ENCODE data around the gene MEGF11.
"Not testable (repeated sequence)": the region's sequence is repeated elsewhere in the genome, so short reads cannot be mapped to it uniquely, and the experiment has no call there.

Gene MEGF11

DNA sequence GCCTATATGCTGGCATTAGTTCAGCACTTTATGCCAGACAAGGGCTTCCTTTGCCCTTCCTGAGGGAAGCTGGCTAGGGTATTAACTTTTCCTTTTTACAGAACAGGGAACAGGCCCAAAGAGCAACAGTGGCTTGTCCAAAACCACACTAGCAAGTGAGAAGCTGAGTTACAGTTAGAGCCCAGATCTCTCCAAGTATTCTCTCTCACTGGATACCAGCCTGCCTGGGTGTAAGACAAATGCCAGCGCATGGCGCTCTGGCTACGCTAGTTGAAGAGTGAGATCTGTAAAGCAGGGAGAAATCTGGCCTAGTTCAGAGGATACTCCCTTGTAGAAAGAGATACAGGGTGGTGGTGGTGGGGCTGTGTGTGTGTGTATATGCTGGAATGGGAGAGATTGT is 345.9 kb downstream of the MEGF11 start:
- no peak for DNase-seq

DNA sequence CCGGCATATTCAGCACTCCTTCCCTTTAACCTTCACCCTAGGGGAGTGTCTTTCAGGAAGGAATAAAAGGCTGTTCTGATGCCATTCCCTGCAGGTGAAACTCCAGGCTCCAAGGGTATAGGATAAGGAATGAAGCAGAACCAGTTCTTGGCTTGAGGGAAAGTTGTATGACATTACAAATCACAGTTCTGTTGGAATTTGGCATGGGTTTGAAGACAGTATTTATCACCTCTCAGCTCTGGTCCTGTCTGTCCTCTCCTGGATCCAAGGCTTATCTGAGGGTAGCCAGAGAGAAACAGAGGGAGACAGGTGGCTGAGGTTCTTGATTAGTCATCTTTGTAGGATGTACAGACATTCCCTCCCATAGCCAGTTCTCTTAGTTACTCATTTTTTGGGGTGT is 347.2 kb downstream of the MEGF11 start:
- DNase-seq, result no peak

DNA sequence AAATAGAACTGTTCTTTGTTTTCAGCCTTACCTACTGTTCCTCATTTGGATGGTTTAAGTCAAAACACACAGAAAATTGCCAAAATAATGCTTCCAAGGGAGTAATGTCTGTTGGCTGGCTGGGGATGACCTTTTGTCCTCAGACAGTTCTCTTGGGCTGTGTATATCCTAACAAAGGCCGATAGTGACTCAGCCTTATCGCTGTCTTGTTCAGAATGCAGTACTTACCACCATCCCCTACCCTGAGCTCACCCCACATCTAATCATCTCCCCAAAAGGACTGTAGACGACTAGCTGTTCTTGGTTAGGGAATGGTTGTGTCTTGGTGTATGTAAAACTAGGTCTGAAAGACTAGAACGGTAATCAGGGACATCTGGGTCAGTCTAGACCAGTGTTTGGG is 349.2 kb downstream of the MEGF11 start:
- no peak for DNase-seq

DNA sequence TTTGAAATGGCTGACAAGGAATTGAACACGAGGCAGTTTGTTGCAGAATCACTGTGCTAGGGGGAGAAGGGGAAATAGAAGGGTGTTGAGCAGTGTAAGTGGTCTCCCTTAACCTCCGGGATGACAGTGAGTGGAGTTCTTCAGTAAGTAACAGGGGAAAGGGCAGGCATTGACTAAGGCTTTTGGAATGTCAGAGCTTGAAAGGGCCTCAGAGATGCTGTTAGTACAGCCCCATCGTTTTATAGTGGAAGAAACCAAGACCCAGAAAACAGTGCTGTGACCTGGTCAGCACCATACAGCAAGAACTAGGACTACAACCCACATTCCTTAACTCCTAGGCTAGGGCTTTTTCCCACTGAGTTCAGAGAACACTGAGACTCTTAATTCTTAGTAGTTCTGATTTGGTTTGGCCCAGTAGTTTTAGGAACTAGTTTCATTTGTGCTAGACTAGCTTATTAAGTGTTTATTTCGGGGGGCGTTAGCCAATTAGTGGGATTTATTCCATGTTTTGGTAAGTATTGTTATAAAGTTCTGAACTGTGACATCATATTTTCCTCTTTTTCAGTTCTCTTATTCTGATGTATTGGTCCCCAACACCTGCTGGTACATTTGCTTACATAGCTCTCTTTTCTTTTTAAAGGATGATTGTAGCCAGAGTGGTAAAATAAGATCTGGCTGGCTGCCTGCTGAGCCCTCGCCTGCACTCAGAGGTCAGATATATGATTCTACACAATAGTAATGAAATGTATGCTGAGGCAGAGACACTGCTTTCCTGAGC is 350.1 kb downstream of the MEGF11 start:
- no peak for DNase-seq

DNA sequence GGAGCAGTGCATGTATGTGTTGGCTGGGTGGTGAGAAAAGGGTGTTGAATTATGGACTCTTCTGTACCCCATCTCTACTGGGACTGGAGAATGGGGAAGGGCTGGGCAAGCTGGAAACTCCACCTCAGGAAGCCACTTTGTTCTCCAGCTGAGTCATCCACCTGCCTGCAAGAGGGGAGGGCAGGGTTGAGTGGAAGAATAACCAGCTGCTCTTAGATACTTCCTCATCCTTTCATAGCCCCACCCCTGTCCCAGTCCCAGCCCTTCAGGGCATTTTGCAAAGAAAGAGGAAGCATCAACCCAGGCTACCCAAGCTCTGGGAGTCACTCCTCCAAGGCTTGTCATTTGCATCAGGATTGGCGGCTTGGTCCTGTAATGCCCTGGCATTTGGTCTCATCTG is 351.2 kb downstream of the MEGF11 start:
- no peak for DNase-seq

DNA sequence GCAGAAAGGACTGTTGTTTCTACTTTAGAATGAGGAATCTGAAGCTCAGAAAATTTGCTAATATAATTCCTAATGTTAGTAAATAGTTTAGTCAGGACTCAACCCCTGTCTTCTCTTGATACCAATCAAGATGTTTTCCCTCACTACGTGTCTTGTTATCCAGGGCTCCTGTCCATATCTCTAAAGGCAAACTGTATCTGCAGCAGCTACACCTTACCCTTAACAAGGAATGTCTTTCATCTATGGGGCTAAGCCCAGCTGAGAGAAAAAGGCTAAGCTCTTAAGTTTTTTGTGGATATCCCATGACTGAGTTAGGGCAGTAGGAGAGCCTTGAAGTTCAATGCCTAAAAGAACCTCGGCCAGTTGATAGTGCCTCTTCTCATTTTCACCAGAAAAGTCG is 351.7 kb downstream of the MEGF11 start:
- no peak for DNase-seq

DNA sequence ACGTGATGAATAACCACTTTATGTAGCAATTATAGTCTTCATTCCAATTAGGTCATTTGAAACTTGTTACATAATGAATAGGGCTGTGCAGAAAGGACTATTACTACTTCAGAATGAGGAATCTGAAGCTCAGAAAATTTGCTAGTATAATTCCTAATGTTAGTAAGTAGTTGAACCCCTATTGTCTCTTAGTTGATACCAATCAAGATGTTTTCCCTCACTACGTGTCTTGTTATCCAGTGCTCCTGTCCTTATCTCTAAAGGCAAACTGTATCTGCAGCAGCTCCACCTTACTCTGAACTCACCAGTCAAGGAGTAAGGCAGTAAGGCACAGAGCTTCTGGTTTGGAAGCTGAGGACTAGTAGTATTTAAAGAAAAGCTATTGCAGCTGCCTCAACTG is 352.2 kb downstream of the MEGF11 start:
- DNase-seq, result no peak

DNA sequence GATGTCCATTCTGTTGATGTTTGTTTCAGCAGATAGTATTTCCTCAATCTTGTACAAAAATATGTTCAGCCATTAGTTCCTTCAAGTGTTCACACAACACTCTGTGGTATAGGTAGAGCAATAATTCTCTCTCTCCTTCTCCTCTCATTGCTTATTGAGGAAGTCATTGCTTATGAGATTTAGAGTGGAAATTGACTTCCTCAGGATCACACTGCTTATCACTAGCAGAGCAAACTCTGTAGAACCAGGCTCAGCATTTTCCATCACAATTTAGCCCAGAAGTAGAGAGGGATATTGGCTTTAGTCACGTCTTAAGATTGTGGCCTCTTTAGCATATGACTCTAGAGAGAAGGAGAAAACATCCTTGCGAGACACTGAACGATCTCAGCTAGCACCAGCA is 353.1 kb downstream of the MEGF11 start:
- DNase-seq, result no peak

DNA sequence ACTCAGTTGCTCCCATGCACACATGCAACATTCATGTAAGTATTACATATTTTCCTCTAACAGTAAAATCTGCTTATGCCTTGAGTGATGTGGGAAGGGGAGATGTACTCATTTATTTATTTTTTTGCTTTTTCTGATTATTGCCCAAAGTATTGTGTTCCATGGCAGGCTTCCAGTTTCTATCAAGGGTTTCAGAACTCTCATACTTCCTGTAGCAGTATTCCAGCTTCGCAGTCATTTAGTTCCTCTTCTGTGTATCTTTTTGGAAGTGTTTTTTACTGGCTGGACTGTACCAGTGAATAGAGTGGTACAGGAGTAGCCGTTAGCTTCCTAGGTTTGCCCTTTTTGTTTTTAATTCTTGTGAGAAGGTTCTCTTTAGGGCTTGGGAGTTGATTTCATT is 357.3 kb downstream of the MEGF11 start:
- DNase-seq, result no peak

DNA sequence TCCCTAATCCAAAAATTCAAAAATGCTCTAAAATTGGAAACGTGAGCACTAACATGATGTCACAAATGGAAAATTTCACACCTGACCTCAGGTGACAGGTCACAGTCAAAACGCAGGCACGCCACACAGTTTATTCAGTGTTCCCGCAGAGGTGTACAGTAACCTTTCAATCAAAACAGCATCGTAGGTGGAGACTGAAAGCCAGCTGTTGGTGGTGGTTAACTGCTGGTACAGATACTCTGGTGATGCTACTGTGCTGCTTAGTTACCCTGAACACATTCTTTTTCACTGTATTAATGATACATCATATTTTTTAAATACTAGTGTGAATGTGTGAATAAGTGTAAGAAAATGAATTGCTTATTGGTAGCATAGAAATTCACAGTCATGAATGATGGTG is 360.5 kb downstream of the MEGF11 start:
- no peak for DNase-seq

DNA sequence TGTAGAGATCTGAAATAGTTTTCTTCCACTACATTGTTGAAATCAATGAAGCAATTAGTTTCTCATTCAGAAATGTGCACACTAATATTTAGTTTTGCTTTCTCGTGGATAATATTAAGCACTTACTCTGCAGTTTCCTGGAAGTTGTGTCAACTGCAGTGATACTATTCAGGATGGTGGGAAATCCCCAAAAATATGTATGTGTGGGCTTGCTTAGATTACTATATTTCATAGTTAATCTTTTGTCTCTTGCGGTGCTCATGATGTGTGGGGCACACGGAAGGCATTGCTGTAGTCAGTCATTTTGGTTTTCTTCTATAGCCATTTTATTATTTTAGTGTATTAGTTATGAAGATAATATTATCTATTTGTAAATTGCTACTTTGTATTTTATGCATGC is 364.6 kb downstream of the MEGF11 start:
- no peak for DNase-seq

DNA sequence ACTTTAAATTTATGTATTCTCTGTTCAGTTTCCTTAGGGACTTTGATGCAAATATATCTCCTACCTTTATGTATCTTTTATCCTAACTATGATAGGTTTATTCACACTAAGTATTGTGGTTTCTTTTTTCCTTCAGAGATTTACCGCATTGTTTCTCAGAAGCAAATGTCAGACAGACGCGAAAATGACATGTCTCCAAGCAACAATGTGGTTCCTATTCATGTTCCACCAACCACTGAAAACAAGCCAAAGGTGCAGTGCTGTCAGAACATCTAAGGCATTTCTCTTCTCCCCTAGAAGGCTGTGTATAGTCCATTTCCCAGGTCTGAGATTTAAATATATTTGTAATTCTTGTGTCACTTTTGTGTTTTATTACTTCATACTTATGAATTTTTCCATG is 366.0 kb downstream of the MEGF11 start:
- DNase-seq, result no peak

DNA sequence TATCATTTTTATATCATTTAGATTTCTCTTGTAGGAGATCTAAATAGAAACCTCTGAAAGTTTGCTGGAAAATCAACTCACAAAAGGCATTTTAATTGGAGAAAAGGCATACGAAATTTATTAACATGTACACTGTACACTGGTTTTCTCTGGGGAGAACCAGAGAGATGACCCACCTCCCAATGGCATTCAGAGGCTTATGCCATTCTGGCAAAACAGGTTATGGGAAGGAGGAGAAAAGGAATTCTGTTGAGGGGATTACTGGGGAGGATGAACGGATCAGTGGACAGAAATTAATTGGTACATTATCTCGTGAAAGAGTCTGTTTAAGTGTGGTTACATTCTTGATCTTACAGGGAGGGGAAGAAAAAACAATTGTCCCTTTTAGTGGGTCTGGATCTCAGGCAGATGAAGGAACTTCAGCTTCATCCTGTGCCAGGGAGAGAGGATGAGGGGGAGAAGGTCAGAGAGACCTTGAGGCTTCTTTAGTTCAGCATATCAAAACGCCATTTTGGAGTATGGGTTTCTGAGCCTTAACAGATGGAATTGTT is 367.8 kb downstream of the MEGF11 start:
- no peak for DNase-seq

DNA sequence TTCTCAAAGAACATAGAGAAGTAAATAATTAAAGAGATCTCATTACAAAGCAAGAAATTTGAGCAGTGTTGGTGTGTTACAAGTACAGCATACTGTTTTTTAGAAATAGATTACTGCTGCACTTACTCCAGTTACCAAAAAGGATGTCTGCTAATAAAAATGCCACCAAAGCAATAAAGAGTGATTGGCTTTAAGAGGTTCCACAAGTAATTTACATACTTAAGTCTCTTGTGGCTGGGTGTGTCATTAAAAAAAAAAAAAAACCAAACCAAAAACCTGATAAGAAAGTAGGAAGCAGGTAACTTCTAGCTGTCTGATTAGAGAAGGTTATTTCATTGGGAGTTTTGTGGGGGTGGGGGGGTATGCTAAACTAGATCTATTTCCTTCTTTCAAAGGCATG is 369.0 kb downstream of the MEGF11 start:
- no peak for DNase-seq

DNA sequence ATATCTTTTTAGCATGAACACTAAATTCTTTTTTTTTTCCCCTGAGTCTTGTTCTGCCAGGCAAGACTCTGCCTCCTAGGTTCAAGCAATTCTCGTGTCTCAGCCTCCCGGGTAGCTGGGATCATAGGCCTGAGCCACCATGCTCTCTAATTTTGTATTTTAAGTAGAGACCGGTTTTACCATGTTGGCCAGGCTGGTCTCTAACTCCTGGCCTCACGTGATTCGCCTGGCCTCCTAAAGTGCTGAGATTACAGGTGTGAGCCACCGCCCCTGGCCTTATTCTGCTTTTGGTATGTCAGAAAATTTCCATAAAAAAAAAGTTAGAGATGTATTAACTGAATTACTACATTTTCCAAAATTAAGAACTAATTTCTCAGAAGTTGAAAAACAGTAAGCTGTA is 370.0 kb downstream of the MEGF11 start:
- DNase-seq, result no peak

DNA sequence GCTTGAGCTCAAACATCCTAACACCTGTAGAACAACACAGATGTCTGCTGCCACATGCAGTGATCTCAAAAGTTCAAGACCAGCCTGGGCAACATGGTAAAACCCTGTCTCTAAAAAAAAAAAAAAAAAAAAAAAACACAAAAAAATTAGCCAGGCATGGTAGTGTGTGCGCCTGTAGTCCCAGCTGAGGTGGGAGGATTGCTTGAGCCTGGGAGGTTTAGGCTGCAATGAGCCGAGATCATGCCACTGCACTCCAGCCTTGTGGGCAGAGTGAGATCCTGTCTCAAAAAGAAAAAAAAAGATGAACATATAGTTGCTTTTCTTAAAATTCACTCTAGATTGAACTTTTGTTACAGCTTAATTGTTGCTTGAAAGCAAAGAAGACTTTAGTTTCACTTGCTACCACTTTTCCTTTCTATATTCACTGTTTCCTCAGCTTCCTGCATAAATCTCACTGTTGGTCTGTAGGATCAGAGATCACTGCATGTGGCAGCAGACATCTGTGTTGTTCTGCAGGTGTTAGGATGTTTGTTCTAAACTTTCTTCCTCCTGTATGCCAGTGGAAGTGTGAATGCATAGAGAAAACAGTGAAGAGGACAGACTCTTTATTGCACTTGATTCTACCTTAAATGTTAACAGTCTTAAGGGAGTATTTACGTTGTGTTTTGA is 371.6 kb downstream of the MEGF11 start:
- no peak for DNase-seq

DNA sequence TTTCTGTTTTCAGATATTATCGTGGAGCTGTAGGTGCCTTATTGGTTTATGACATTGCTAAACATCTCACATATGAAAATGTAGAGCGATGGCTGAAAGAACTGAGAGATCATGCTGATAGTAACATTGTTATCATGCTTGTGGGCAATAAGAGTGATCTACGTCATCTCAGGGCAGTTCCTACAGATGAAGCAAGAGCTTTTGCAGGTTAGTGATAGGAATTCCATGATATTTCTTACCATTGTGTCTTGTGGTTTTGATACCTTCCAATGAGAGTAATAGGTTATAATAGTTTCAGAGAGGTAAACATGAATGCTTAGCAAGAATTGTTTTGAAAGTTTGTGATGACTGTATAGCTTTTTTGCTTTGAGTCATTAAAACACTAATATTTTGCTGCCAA is 375.8 kb downstream of the MEGF11 start:
- no peak for DNase-seq

DNA sequence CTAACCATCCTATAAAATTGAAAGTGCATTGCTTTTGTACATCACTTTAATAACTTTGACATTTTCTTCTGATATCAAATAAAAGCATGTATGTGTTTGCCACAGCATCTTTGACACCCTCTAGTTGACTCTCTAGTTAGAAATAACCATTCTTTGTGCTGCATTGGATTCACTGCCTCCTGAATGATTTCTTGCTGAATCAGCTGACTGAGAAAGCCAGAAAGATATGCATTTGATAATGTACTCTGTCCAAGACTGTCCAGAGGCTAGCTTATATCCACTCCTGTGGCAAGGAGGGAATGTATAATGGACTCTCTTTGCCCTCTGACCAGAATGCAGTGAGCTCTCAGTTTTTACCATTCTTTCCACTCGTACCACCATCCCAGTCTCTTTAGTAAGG is 378.1 kb downstream of the MEGF11 start:
- DNase-seq, result no peak

DNA sequence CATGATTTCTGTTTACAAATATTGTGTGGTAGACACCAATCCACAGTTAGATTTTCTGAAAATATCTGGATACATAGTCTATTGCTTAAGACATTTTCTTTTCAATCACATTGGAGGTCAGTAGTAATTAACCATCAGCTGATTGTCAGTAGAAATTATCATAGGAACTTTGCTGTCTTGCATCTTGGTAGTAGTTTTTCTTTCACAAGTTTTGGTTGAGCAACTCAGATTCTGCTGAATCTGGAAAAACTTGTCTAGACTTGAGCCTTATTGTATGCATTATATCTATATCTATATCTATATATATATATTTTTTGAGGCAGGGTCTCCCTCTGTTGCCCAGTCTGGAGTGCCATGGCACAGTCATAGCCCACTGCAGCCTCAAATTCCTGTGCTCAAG is 380.3 kb downstream of the MEGF11 start:
- no peak for DNase-seq

DNA sequence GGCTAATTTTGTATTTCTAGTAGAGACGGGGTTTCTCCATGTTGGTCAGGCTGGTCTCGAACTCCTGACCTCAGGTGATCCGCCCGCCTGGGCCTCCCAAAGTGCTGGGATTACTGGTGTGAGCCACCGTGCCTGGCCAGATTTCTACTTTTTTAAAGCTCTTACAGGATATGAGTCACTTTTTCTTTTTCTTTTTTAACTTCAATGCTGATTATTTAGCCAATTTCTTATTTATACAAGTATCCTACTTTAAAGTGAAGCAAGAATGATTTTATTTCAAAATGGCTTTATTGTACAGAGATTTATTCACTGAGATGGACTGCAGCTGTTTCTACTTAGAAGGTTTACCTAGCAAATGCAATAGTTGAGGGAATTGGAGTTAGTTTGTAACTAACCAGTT is 381.0 kb downstream of the MEGF11 start:
- DNase-seq, result not testable (repeated sequence)

DNA sequence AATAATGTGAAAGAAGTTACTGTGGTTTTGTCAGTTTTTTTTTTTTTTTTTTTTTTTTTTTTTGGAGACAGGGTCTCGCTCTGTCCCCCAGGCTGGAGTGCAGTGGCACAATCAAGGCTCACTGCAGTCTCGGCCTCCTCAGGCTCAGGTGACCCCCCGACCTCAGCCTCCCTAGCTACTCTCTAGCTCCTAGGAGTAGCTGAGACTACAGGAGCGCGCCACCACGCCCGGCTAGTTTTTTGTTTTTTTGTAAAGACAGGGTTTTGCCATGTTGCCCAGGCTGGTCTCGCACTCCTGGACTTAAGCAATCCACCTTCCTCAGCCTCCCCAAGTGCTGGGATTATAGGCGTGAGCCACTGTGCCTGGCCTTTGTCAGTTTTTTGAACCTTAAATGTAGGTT is 381.7 kb downstream of the MEGF11 start:
- not testable (repeated sequence) for DNase-seq

DNA sequence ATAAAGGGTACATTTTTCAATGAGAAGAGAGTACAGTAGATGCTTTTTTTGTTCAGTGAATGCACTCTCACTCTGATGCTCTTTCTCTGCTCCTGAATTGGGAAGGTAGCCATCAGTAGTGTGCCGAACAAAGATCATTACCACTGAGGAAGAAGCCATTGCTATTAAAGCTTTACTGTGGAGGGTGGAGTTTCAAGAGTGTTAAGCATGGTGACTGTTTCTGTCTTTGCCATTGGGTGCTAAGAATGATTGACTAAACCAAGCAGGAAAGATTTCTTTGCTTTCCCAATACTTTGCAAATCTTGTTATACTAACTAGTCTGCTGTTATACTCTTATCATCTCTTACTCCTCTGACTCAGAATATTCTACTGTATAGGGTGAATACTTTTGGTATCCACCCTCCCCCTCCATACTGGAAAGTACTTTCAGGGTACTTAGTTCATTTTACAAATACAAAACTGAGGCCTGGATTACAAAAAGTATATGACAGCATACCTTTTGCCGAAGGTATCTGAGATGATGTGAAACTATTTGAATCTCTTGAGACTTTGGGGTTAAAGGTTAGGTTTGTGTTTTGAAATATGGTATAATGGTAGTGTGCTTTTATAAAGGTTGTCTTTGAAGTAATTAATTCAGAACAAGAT is 382.5 kb downstream of the MEGF11 start:
- no peak for DNase-seq

DNA sequence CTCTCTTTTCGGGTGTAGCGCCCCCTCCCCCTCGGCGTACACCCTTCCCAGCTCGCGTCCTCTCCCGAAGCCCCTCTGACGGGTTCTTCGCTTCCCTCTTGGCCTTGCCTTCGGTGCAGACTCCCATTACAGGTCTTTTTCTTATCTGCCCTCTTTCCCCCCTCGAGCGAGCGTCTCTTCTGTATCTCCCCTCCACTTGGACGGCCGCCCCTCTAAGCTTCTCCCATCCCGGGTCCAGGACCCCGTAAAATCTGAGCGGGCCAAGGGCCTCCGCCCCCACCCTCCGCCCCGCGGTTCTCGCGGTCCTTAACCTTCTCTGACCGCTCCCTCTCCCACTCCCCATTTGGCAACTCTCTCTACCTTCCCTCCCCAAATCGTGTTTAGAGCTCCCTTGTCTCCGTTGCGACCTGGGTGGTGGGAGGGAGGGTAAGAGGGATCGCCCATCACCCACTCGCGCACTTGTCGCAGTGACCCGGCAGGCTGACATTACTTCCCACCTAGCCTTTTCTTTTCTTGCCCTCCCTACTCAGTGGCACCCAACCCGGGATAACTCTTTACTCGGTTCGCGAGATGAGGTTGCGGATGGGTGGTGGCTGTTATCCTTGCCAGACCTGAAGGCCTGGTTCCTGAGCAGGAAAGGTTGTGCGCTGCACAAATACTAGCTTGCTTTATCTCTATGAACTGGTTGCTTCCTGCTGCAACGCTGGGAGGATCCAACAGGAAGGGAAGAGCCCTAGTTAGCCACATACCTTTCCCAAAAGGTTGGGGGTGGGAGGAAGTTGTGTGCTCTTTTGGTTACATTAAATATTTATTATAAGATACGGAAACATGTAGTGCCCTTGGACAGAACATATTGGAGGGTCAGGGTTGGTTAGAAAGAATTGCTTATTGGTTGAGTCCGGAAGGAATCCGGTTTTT is 383.3 kb downstream of the MEGF11 start:
- DNase-seq, result no peak
